Smooth muscle cell (in vitro differentiated cells): ENCODE measurements around the gene ANKRD11. TPM values are rescaled to one million over a fixed set of nuclear protein-coding genes. Genes with fewer than 3 reads are reported as not detected.

Experiments used
- DNase-seq: peaks from one replicate; lab custom pipeline; 2025; ENCODE audit not compliant: unreplicated experiment; lab: John Stamatoyannopoulos, UW
- H2AFZ ChIP-seq: fragments of 200-600 bp; sonication (generic); 2 replicates; pipeline ENCODE4 v1.6.0; 2016; ENCODE audit warnings: antibody characterized with exemption, low read depth, mild to moderate bottlenecking
- H3F3A ChIP-seq: fragments of 200-600 bp; sonication (generic); 2 replicates; pipeline ENCODE4 v1.6.0; 2017; ENCODE audit warnings: antibody characterized with exemption, low read depth
- H3K27ac ChIP-seq: fragments of 200-600 bp; sonication (generic); 2 replicates; pipeline ENCODE4 v1.5.1; 2016; ENCODE audit warnings: low read depth, mild to moderate bottlenecking
- H3K27me3 ChIP-seq: fragments of 200-600 bp; sonication (generic); 2 replicates; pipeline ENCODE4 v1.6.1; 2016; ENCODE audit warnings: low read depth, mild to moderate bottlenecking
- H3K36me3 ChIP-seq: fragments of 200-600 bp; sonication (generic); 2 replicates; pipeline ENCODE4 v1.5.1; 2016; ENCODE audit warnings: low read depth
- H3K4me1 ChIP-seq: fragments of 200-600 bp; sonication (generic); 2 replicates; pipeline ENCODE4 v1.5.1; 2016; ENCODE audit warnings: low read depth
- H3K4me2 ChIP-seq: fragments of 200-600 bp; sonication (generic); 2 replicates; pipeline ENCODE4 v1.6.0; 2016; ENCODE audit warnings: mild to moderate bottlenecking
- H3K4me3 ChIP-seq: fragments of 200-600 bp; sonication (generic); 2 replicates; pipeline ENCODE4 v1.5.1; 2016; ENCODE audit warnings: mild to moderate bottlenecking
- H3K79me2 ChIP-seq: fragments of 200-600 bp; sonication (generic); 2 replicates; pipeline ENCODE4 v1.6.0; 2016; ENCODE audit warnings: low read depth, mild to moderate bottlenecking
- H3K9ac ChIP-seq: fragments of 200-600 bp; sonication (generic); 2 replicates; pipeline ENCODE4 v1.6.0; 2016; ENCODE audit warnings: low read depth
- H3K9me3 ChIP-seq: fragments of 200-600 bp; sonication (generic); replicated peaks from 2 replicates; pipeline ENCODE4 v1.5.1; 2016; ENCODE audit warnings: low read depth
- H4K20me1 ChIP-seq: fragments of 200-600 bp; sonication (generic); 2 replicates; pipeline ENCODE4 v1.6.0; 2016; ENCODE audit warnings: low read depth
- WGBS: methylation state at CpG from one replicate; pipeline ENCODE4 v1.1.7; 2016; ENCODE audit warnings: low lambda C conversion rate; 5-methylcytosine and 5-hydroxymethylcytosine counted together
- polyA plus RNA-seq: library from polyadenylated mRNA; unstranded; fragments of >200 nt; fragmentation: Nextera tagmentation; extraction: Ambion mirVana; gene quantifications from 2 replicates; pipeline ENCODE4 v1.2.1, GENCODE V29; 2016
- total RNA-seq: library from RNA; depleted of rRNA; stranded (reverse); fragments of >200 nt; gene quantifications from 2 replicates; pipeline ENCODE4 v1.2.3, GENCODE V29; 2014
- TF ChIP-seq, protein P1 (sequence below): fragments of 200-600 bp; sonication (generic); IDR thresholded peaks from 2 replicates; pipeline ENCODE4 v1.5.1; 2017; ENCODE audit warnings: borderline replicate concordance, mild to moderate bottlenecking, antibody characterized with exemption; ENCODE audit not compliant: insufficient read depth, poor library complexity, severe bottlenecking

The ANKRD11 gene
- total and polyA plus RNA-seq, 2 experiments from 2014 or later: 31.5 to 105 TPM

GRCh38 chr16:89361751-89362539 is 128.4 kb downstream of the ANKRD11 start:
- Histone ChIP-seq H3K36me3 (no peaks in the 10 kb centered on the region), H2AFZ (no peak overlapping the region), H4K20me1 (peaks cover 100% of the 10 kb centered on the region), H3K79me2 (peaks cover 98% of the 10 kb centered on the region), H3K4me2 (peak overlapping the region; percentile 6), H3K27ac (peak overlapping the region; percentile 32), H3K9ac (no peak overlapping the region), H3K4me3 (no peak overlapping the region), H3K9me3 (no peaks in the 10 kb centered on the region), H3K27me3 (no peaks in the 10 kb centered on the region), H3K4me1 (peaks cover 32% of the 10 kb centered on the region), H3F3A (peaks cover 26% of the 10 kb centered on the region)
- TF ChIP-seq, protein P1, sequence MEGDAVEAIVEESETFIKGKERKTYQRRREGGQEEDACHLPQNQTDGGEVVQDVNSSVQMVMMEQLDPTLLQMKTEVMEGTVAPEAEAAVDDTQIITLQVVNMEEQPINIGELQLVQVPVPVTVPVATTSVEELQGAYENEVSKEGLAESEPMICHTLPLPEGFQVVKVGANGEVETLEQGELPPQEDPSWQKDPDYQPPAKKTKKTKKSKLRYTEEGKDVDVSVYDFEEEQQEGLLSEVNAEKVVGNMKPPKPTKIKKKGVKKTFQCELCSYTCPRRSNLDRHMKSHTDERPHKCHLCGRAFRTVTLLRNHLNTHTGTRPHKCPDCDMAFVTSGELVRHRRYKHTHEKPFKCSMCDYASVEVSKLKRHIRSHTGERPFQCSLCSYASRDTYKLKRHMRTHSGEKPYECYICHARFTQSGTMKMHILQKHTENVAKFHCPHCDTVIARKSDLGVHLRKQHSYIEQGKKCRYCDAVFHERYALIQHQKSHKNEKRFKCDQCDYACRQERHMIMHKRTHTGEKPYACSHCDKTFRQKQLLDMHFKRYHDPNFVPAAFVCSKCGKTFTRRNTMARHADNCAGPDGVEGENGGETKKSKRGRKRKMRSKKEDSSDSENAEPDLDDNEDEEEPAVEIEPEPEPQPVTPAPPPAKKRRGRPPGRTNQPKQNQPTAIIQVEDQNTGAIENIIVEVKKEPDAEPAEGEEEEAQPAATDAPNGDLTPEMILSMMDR: no peak
- 76% methylated on average over 13 of the region's 13 CpGs for WGBS
- no peak for DNase-seq

DNA sequence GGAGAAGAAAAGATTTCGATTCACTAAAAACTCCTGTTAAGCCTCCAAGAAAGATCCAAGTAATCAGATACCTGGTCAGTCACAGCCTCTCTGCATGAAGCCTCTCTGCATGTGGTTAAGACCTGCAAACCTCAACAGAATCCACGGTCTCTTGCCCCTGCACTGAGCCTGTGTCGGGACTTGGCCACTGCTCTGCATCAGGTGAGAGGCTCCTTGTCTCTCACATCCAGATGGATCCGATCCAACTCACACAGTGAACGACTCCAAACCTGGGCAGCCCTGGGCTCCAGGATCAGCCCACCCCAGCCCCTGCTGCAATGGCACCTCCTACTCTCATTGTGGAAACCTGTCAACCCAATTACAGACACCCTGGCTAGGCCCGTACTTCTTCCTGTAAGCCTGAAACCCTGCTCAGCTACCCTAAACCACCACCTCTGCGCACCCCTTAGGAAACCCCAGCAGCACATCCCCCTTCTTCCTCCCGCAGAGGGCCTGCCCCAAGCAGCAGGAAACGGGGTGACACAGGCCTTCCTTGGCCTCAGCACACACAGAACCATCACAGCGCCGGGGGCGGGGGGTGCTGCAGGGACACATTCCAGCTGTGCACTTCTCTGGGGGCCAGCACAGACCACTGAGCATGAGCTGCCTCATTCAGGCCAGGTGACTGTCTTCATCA is 129.5 kb downstream of the ANKRD11 start:
- Histone ChIP-seq H3F3A (peaks cover 26% of the 10 kb centered on the region), H3K79me2 (peaks cover 98% of the 10 kb centered on the region), H3K27ac (no peak overlapping the region), H3K4me2 (no peak overlapping the region), H3K9me3 (no peaks in the 10 kb centered on the region), H3K4me1 (peaks cover 28% of the 10 kb centered on the region), H4K20me1 (peaks cover 100% of the 10 kb centered on the region), H3K4me3 (no peak overlapping the region), H2AFZ (no peak overlapping the region), H3K36me3 (no peaks in the 10 kb centered on the region), H3K27me3 (no peaks in the 10 kb centered on the region), H3K9ac (no peak overlapping the region)
- WGBS: 97% methylated on average over 12 of the region's 12 CpGs
- TF ChIP-seq, protein P1: no peak
- no peak for DNase-seq

- Histone ChIP-seq H3F3A (peaks cover 17% of the 10 kb centered on the region), H3K4me3 (no peak overlapping the region), H2AFZ (no peak overlapping the region), H3K27me3 (no peaks in the 10 kb centered on the region), H4K20me1 (peaks cover 100% of the 10 kb centered on the region), H3K9ac (no peak overlapping the region), H3K9me3 (no peaks in the 10 kb centered on the region), H3K4me1 (peaks cover 25% of the 10 kb centered on the region), H3K27ac (no peak overlapping the region), H3K4me2 (no peak overlapping the region), H3K36me3 (no peaks in the 10 kb centered on the region), H3K79me2 (peaks cover 98% of the 10 kb centered on the region)
- no peak for DNase-seq
- TF ChIP-seq, protein P1: no peak
- WGBS: 78% methylated on average over 18 of the region's 18 CpGs
Measured at GRCh38 chr16:89359264-89360147, 130.9 kb downstream of the ANKRD11 start.
